Measurements from ENCODE around the gene SHISA4. TPM values are rescaled to one million over a fixed set of nuclear protein-coding genes. Genes with fewer than 3 reads are reported as not detected.
A peak's percentile ranks its signal among the peaks of the same experiment; 100 is the strongest.

SHISA4 gene
- total RNA-seq, 6 donors from 2014 or later: 4.6 to 20.9 (median 11.8) TPM

- Histone ChIP-seq H3K9me3 (no peaks in the 10 kb centered on the region), H3K4me1 (peaks cover 0 to 7% (median 2%) of the 10 kb centered on the region in 4 donors), H3K4me3 (no peak overlapping the region), H3K36me3 (peaks cover 0 to 8% (median 0%) of the 10 kb centered on the region in 4 donors), H3K27me3 (no peaks in the 10 kb centered on the region), H3K27ac (no peak overlapping the region)
- no peak for ATAC-seq (ENCODE audit: low FRiP score in 2 of 2)
- WGBS, 2 donors: 78 to 92% methylated on average over 5 to 7 of the region's 7 CpGs
- DNase-seq: peak in 1 of 2 donors; percentile 64
- TF ChIP-seq, protein P1, sequence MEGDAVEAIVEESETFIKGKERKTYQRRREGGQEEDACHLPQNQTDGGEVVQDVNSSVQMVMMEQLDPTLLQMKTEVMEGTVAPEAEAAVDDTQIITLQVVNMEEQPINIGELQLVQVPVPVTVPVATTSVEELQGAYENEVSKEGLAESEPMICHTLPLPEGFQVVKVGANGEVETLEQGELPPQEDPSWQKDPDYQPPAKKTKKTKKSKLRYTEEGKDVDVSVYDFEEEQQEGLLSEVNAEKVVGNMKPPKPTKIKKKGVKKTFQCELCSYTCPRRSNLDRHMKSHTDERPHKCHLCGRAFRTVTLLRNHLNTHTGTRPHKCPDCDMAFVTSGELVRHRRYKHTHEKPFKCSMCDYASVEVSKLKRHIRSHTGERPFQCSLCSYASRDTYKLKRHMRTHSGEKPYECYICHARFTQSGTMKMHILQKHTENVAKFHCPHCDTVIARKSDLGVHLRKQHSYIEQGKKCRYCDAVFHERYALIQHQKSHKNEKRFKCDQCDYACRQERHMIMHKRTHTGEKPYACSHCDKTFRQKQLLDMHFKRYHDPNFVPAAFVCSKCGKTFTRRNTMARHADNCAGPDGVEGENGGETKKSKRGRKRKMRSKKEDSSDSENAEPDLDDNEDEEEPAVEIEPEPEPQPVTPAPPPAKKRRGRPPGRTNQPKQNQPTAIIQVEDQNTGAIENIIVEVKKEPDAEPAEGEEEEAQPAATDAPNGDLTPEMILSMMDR (IDR thresholded peaks at IDR 0.05): no peak
- TF ChIP-seq EP300 (IDR thresholded peaks at IDR 0.05): no peak
- no peak for TF ChIP-seq POLR2A (IDR thresholded peaks at IDR 0.05)
- no peak for TF ChIP-seq POLR2AphosphoS5 (IDR thresholded peaks at IDR 0.05)
These were observed 6.5 kb downstream of the SHISA4 start for GRCh38 chr1:201895120-201895665.

GRCh38 chr1:201895913-201896807, 7.5 kb downstream of the SHISA4 start:
- WGBS, 2 donors: 14 to 15% methylated on average over 9 to 10 of the region's 10 CpGs
- ATAC-seq (ENCODE audit: low FRiP score in 2 of 2): peak; percentile 82 to 92

GRCh38 chr1:201896951-201897391, 8.3 kb downstream of the SHISA4 start:
- Histone ChIP-seq H3K27me3 (no peaks in the 10 kb centered on the region), H3K9me3 (no peaks in the 10 kb centered on the region), H3K27ac (peak overlapping the region in 1 of 4 donors; percentile 8), H3K4me3 (no peak overlapping the region), H3K4me1 (peaks cover 0 to 7% (median 2%) of the 10 kb centered on the region in 4 donors), H3K36me3 (peaks cover 0 to 8% (median 0%) of the 10 kb centered on the region in 4 donors)
- ATAC-seq (ENCODE audit: low FRiP score in 2 of 2): no peak
- 17 to 55% methylated on average over 1 to 2 of the region's 2 CpGs for WGBS, 2 donors
- TF ChIP-seq POLR2A (IDR thresholded peaks at IDR 0.05) (no peak), POLR2AphosphoS5 (IDR thresholded peaks at IDR 0.05) (no peak), EP300 (IDR thresholded peaks at IDR 0.05) (no peak)
- TF ChIP-seq, protein P1 (IDR thresholded peaks at IDR 0.05): no peak
- no peak for DNase-seq

More at GRCh38 chr1:201895913-201896807, 7.5 kb downstream of the SHISA4 start:
- Histone ChIP-seq H3K27me3 (no peaks in the 10 kb centered on the region), H3K27ac (no peak overlapping the region), H3K9me3 (no peaks in the 10 kb centered on the region), H3K4me1 (peaks cover 0 to 7% (median 2%) of the 10 kb centered on the region in 4 donors), H3K4me3 (no peak overlapping the region), H3K36me3 (peaks cover 0 to 8% (median 0%) of the 10 kb centered on the region in 4 donors)
- TF ChIP-seq POLR2A (IDR thresholded peaks at IDR 0.05) (no peak), POLR2AphosphoS5 (IDR thresholded peaks at IDR 0.05) (peak; percentile 48 to 51)
- TF ChIP-seq, protein P1 (IDR thresholded peaks at IDR 0.05): peak; percentile 87 to 97 (median 95)
- peak; percentile 87 to 94 for DNase-seq

GRCh38 chr1:201898240-201898894, 9.7 kb downstream of the SHISA4 start:
- DNase-seq (no peak), ATAC-seq (ENCODE audit: low FRiP score in 2 of 2) (no peak)
- Histone ChIP-seq H3K27me3 (no peaks in the 10 kb centered on the region), H3K4me3 (no peak overlapping the region), H3K27ac (no peak overlapping the region), H3K36me3 (peaks cover 0 to 8% (median 0%) of the 10 kb centered on the region in 4 donors), H3K9me3 (no peaks in the 10 kb centered on the region), H3K4me1 (peaks cover 0 to 7% (median 4%) of the 10 kb centered on the region in 4 donors)
- WGBS, 2 donors: 72 to 79% methylated on average over 4 of the region's 4 CpGs
- TF ChIP-seq, protein P1 (IDR thresholded peaks at IDR 0.05): no peak
- TF ChIP-seq POLR2AphosphoS5 (IDR thresholded peaks at IDR 0.05): no peak
- no peak for TF ChIP-seq POLR2A (IDR thresholded peaks at IDR 0.05)
- TF ChIP-seq EP300 (IDR thresholded peaks at IDR 0.05): no peak

Measured in upper lobe of left lung (tissue), 6 donors.